CD4-positive, alpha-beta T cell treated with Interleukin-17A for 4 hours (primary cell): ENCODE data around the gene SPECC1L.
A peak's percentile ranks its signal among the peaks of the same experiment; 100 is the strongest.
"Not testable (repeated sequence)": the region's sequence is repeated elsewhere in the genome, so short reads cannot be mapped to it uniquely, and the experiment has no call there.

Source experiments
- DNase-seq: peaks from one replicate; pipeline ENCODE4 v3.0.0-alpha.2; 2020; ENCODE audit warnings: mixed read lengths

The SPECC1L gene

GRCh38 chr22:24247564-24248344 is 22.9 kb upstream of the SPECC1L start:
- DNase-seq: peak; percentile 63

- DNase-seq: not testable (repeated sequence)
Observed at GRCh38 chr22:24248611-24249010, 22.0 kb upstream of the SPECC1L start.

- not testable (repeated sequence) for DNase-seq
Observed at GRCh38 chr22:24249413-24249812, 21.2 kb upstream of the SPECC1L start.

- not testable (repeated sequence) for DNase-seq
Observed at GRCh38 chr22:24251286-24251685, 19.3 kb upstream of the SPECC1L start.

- not testable (repeated sequence) for DNase-seq
Observed at GRCh38 chr22:24253126-24253525, 17.5 kb upstream of the SPECC1L start.

GRCh38 chr22:24256136-24256535 is 14.5 kb upstream of the SPECC1L start:
- not testable (repeated sequence) for DNase-seq

GRCh38 chr22:24256736-24257135 is 13.9 kb upstream of the SPECC1L start:
- DNase-seq: not testable (repeated sequence)

- peak; percentile 66 for DNase-seq
Observed at GRCh38 chr22:24259459-24259858, 11.2 kb upstream of the SPECC1L start.

GRCh38 chr22:24262185-24262749 is 8.4 kb upstream of the SPECC1L start:
- DNase-seq: not testable (repeated sequence)

GRCh38 chr22:24263479-24263878 is 7.2 kb upstream of the SPECC1L start:
- not testable (repeated sequence) for DNase-seq

- not testable (repeated sequence) for DNase-seq
Observed at GRCh38 chr22:24264329-24264896, 6.2 kb upstream of the SPECC1L start.

- DNase-seq: no peak
Observed at GRCh38 chr22:24265734-24266133, 4.9 kb upstream of the SPECC1L start.

- DNase-seq: not testable (repeated sequence)
Observed at GRCh38 chr22:24266495-24266894, 4.1 kb upstream of the SPECC1L start.

GRCh38 chr22:24271386-24271854 is 789 bp downstream of the SPECC1L start:
- DNase-seq: no peak

GRCh38 chr22:24273031-24273430 is 2.4 kb downstream of the SPECC1L start:
- DNase-seq: not testable (repeated sequence)

GRCh38 chr22:24273906-24274305 is 3.3 kb downstream of the SPECC1L start:
- DNase-seq: not testable (repeated sequence)

- not testable (repeated sequence) for DNase-seq
Observed at GRCh38 chr22:24274696-24275405, 4.2 kb downstream of the SPECC1L start.

- DNase-seq: not testable (repeated sequence)
Observed at GRCh38 chr22:24280363-24280762, 9.7 kb downstream of the SPECC1L start.

- no peak for DNase-seq
Observed at GRCh38 chr22:24282401-24282800, 11.8 kb downstream of the SPECC1L start.

GRCh38 chr22:24284747-24285203 is 14.1 kb downstream of the SPECC1L start:
- peak; percentile 19 for DNase-seq

GRCh38 chr22:24285245-24285644 is 14.6 kb downstream of the SPECC1L start:
- no peak for DNase-seq

GRCh38 chr22:24287212-24287611 is 16.6 kb downstream of the SPECC1L start:
- not testable (repeated sequence) for DNase-seq

- not testable (repeated sequence) for DNase-seq
Observed at GRCh38 chr22:24287801-24288200, 17.2 kb downstream of the SPECC1L start.
